Dedifferentiated amniotic fluid mesenchymal stem cell (primary cell): ENCODE measurements around the gene UBC.
"Not testable (repeated sequence)": the region's sequence is repeated elsewhere in the genome, so short reads cannot be mapped to it uniquely, and the experiment has no call there.

Experiments
- DNase-seq: peaks from one replicate; pipeline ENCODE4 v3.0.0-alpha.2; 2016; ENCODE audit errors: extremely low spot score

The UBC gene

DNA sequence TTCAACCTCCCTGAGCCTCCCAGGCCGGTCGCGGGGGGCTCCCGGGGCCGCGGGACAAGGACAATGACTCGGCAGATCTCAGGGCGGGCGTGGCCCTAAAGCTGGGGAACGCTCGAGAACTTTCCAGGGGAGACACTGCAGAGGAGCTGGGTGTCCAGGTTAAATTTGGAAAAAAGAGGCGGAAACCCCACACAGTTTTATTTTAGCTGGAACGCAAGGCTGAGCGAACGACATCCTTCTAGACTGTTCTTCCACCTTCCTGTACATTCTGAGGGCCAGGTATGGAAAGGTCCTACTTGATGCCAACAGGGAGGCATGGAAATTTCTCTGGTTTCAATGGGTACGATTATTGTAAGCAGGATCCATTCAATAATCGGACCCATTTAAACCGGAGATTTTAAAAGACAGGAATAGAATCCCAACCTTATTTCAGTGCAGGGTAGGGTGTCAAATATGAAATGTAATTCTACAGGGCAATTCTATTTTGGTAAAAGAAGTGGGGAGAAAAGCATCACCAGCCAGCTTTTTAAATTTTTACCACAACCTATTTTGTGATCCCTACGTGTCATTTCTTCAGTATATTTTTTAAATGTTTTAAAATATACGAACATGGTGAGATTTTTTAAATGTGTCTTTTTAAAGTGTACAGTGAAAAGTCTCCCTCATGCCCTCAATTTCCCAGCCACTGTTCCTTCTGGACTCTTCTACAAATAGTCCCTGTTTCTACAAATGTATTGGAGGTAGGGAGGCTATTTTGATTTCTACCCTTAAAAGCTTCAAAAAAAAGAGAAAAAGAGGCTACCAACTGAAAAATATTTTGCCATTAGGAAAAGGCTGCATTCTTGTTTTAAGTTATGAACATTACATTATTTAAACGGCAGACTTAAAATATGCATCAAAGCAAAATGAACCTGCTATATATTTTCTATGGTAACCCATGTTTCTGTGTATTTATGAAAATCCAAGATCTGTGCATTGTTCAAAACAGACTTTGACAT is 1.1 kb upstream of the UBC start:
- no peak for DNase-seq

DNA sequence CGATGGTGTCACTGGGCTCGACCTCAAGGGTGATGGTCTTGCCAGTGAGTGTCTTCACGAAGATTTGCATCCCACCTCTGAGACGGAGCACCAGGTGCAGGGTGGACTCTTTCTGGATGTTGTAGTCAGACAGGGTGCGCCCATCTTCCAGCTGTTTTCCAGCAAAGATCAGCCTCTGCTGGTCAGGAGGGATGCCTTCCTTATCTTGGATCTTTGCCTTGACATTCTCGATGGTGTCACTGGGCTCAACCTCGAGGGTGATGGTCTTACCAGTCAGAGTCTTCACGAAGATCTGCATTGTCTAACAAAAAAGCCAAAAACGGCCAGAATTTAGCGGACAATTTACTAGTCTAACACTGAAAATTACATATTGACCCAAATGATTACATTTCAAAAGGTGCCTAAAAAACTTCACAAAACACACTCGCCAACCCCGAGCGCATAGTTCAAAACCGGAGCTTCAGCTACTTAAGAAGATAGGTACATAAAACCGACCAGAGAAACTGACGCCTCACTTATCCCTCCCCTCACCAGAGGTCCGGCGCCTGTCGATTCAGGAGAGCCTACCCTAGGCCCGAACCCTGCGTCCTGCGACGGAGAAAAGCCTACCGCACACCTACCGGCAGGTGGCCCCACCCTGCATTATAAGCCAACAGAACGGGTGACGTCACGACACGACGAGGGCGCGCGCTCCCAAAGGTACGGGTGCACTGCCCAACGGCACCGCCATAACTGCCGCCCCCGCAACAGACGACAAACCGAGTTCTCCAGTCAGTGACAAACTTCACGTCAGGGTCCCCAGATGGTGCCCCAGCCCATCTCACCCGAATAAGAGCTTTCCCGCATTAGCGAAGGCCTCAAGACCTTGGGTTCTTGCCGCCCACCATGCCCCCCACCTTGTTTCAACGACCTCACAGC is 717 bp downstream of the UBC start:
- peak; percentile 59 for DNase-seq

DNA sequence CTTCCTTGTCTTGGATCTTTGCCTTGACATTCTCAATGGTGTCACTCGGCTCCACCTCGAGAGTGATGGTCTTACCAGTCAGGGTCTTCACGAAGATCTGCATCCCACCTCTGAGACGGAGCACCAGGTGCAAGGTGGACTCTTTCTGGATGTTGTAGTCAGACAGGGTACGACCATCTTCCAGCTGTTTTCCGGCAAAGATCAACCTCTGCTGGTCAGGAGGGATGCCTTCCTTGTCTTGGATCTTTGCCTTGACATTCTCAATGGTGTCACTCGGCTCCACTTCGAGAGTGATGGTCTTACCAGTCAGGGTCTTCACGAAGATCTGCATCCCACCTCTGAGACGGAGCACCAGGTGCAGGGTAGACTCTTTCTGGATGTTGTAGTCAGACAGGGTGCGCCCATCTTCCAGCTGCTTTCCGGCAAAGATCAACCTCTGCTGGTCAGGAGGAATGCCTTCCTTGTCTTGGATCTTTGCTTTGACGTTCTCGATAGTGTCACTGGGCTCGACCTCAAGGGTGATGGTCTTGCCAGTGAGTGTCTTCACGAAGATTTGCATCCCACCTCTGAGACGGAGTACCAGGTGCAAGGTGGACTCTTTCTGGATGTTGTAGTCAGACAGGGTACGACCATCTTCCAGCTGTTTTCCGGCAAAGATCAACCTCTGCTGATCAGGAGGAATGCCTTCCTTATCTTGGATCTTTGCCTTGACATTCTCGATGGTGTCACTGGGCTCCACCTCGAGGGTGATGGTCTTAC is 1.7 kb downstream of the UBC start:
- DNase-seq, result not testable (repeated sequence)

DNA sequence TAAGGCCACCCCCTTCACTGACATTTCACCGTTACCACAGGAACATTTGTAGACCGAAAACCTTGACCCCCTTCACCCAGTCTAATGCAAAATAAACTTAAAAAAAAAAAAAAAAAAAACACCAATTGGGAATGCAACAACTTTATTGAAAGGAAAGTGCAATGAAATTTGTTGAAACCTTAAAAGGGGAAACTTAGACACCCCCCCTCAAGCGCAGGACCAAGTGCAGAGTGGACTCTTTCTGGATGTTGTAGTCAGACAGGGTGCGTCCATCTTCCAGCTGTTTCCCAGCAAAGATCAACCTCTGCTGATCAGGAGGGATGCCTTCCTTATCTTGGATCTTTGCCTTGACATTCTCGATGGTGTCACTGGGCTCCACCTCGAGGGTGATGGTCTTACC is 2.9 kb downstream of the UBC start:
- not testable (repeated sequence) for DNase-seq

DNA sequence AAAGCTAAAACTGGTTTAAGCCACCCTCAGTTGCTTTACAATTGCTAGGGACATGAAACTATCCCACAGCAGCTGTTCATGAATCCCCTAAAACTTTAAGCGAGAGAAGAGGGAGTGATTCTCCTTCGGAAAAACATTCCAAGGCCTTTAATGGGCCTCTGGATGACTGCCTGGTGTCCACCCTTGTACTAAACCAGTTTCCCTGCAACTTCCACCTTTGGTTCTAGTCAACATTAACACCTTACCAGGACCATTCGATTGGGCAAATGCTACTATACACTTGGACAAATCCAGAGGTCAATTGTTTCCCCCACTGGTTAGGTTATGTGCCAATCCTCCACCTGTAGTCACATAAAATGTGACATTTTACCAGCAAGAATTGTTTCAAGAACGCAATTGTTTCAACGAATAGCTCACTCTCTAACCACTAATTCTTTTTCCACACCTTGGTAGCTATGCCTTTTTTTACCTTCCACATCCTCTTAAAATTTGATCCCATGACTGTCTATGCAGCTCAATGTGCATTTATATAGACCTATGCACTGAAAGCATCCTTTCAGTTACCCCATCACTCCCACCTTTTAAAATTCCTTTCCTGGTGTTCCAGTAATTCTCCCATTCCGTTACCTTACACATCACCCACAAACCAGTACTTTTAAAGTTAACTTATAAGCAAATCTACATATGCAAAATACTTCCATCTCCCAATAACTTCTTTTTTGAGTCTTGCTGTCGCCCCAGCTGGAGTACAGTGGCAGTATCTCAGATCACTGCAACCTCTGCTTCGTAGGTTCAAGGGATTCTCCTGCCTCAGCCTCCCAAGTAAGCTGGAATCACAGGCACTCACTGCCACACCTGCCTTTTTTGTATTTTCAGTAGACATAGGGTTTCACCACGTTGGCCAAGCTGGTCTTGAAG is 3.6 kb downstream of the UBC start:
- DNase-seq, result peak; percentile 35

DNA sequence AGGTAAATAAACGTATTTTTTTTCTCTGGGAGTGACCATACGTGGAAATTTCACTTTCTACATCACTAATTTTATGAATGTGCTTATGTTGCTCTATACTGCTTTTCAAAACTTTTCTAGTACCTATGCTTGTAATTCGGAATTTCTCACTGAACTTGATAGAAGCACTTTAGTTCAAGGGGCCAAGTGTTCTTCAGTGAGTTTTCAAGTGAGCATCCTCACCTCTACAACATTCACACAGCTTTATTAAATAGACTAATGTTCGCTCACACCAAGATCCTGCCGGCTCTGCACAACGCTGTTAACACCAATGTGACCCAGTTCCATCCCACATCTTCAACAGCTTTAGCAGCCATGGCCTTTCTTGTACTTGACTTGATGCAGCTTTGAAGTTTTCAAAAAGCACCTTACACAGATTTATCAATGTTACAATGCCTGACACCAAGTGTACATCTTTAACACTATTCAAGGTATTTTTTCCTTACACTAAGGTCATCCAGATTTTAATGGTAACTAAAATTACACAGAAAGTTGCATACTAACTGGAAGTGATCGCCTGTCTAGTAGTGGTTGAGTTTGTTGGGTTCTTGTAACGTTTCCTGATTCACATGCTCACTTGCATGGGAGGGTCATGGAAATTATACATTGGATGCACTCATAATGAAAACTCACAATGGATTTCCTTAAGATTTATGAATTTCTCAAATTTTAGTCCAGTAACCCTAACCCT is 4.5 kb downstream of the UBC start:
- no peak for DNase-seq

DNA sequence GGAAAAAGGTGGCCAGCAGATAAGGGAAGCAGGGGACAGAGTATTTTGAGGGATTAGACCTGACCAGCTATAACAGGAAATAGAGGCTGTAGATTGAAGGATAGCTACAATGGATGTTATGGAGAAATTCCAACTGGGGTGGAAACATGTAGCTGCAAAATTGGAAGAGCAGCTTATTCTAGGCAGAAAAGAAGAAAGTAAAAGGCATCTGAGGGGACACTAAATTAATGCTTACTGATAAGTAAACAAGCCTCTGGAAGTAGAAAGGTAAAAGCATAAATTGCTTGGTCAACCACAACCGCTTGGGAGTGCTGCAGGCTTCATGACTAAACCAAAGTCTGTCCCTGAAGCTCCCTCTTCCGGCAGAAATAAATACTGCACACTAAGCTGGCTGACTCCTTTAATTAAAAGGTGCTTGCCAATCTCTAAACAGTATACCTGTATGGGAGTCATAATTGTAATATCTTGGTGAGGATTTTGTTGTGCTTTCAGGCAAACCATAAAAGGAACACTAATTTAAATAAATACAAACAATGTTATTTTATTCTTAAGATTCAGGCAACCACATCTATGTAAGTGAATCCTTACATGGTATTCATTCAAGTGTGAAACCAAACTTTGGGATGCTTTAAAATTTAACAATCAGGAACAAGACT is 7.7 kb downstream of the UBC start:
- DNase-seq, result peak; percentile 97

DNA sequence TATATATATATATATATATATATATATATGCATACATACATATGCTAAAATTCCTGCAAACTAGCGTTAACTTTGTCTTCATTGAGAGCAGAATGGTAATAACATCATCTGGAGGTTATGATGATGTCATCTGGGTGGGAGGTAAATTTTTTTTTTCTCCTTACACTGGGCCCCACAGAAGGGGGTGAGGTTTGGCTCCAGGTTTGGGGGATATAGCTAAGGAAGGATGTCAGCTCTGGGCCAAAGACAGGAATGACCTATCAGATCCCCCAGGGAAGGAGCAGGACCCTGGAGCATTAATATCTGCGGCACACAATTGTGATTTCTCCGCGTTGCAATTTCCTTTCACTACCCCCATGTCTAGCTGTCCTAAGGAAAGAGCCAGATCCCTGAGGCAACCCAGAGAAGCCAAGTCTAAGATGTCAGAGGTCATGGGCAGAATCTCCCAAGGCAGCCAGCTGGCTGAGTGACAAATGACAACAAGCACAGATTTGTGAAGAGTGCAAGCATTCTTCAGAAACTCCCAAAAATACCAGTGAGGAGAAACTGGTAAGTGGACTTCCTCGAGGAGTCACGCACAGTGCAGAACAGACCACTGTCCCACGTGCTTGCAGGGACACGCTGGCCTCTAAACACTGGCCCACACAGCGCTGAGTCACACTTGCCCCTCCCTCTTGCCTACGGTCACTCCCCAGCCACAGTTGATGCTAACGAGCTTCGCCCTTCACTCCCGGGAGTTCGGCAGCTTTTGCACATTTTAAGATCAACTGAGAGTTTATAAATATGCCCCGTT is 9.9 kb downstream of the UBC start:
- peak; percentile 96 for DNase-seq

DNA sequence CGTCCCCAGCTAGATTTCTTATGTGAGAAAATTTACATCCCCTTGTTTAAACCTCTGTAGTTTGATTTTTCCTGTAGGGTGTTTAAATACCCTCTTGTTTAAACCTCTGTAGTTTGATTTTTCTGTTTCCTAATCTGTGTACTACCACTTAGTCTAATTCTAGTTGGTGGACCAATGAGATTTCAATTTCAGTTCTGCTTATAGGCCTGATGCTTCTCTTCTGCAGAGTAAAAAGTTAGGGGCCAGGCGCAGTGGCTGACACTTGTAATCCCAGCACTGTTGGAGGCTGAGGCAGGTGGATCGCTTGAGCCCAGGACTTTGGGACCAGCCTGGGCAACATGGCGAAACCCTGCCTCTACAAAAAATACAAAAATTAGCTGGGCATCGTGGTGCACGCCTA is 11.5 kb downstream of the UBC start:
- no peak for DNase-seq

DNA sequence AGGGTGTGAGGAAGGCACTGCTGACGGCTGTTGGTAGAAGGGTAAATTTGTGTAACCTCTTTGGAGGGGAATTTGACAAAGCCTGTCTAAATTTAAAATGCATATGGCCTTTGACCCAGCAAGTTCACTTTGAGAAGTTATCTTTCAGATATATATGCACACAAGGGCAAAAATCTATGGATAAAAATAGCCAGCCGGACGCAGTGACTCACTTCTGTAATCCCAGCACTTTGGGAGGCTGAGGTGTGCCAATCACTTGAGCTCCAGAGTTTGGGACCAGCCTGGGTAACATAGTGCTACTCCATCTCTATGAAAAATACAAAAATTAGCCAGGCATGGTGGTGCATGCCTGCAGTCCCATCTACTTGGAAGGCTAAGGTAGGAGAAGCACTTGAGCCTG is 13.4 kb downstream of the UBC start:
- no peak for DNase-seq

DNA sequence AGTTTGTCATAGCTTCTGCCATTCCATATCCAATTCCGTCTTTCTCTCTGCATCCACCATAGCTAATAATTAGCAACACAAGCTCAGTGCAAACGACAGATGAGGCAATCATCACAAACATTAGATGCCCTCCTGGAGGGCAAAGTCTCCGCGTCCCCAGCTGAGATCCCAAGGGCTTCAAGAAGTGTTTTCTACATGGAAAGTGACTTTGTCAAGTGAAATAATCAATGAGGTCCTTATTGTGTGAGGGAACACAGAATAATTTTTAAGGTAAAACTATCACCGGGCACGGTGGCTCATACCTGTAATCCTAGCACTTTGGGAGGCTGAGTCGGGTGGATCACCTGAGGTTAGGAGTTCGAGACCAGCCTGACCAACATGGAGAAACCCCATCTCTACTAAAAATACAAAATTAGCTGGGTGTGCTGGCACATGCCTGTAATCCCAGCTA is 14.1 kb downstream of the UBC start:
- not testable (repeated sequence) for DNase-seq

DNA sequence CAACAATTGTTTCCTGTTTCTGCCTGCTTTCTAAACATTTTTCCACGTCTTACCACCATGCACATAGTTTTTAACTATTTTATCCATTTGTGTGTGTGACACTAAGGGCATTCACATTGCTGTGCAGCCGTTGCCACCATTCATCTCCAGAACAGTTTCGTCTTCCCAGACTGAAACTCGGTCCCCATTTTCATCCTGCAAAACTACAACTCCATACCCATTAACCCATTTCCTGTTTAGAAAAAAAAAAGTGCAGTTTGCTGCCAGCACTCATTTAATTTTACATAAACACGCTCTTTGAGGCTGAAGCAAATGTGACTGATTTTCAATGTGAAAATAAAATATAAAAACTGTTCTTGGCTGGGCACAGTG is 15.5 kb downstream of the UBC start:
- no peak for DNase-seq

DNA sequence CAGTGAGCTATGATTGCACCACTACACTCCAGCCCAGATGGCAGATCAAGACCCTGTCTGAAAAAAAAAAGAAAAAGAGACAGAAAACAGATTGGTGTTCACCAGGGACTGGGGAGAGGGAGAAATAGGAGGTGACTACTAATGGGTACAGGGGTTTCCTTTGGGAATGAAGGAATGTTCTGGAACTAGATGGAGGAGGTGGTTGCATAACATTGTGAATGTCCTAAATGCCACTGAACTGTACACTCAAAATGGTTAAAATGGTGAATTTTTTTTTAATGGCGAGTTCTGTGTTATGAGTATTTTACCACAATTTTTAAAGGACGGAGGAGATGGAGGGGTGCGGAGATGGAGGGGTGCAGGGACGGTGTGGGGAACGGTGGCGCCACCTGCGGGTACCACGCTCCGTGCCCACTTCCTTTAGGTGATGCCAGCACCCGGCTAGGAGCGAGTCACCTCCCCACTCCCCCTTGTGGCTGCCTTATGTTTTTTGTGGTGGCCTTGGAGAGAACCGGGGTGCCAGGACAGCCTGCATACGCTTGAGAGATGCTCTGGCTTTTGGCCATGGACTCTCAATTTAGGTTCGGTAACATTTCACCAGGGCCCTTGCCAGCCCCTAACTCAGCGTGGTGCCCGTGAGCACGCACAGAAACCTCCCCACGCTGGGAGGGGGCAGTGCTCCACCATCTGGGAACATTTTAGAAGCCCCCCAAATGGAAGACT is 16.1 kb downstream of the UBC start:
- DNase-seq, result no peak

DNA sequence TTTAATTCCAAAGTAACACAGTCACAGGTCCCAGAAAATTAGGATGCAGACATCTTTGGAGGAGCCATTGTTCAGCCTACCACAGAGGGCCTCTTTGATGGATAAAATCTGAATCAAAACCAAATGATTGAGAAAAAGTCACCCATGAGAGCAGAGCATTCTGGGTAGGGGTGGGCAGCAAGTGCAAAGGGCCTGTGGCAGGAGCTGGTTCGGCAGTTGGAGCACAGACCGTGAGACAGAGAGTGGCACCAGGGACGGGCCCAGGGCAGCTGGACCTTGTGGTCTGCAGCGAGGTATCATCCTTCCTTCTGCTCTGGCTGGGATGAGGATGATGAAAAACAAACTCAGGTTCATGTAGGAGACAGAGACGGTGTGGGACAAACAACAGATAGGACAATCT is 18.0 kb downstream of the UBC start:
- DNase-seq, result no peak

DNA sequence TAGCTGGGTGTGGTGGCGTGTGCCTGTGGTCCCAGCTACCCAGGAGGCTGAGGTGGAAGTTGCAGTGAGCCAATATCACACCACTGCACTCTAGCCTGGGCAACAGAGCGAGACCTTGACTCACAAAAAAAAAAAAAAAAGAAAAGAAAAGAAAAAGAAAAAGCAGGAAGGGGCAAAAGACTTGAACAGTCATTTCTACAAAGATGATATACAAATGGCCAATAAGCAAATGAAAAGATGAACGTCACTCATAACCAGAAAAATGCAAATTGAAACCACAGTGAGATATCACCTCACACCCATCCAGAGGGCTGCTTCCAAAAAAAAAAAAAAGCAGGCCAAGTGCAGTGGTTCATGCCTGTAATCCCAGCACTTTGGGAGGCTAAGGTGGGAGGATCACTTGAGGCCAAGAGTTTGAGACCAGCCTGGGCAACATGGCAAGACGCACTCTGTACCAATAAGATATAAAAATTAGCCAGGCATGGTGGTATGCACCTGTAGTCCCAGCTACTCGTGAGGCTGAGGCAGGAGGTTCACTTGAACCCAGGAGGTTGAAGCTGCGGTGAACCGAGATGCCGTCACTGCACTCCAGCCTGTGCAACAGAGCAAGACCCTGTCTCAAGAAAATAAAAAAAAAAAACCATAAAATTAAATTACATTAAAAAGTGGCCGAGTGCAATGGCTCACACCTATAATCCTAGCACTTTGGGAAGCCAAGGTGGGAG is 20.5 kb downstream of the UBC start:
- no peak for DNase-seq

DNA sequence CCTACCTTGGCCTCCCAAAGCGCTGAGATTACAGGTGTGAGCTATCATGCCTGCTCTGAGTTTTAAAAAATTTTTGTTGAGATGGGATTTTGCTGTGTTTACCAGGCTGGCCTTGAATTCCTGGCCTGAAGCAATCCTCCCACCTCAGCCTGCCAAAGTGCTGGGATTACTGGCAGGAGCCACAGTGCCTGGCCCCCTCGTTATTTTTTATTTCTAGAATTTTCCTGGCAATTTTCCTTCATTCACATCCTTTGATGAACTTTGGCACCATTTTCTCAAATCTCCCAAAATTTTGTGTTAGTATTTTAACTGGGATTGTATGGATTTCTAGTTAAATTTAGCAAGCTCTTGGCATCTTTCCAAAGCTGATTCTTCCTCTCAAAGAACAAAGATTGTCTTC is 26.2 kb downstream of the UBC start:
- no peak for DNase-seq

DNA sequence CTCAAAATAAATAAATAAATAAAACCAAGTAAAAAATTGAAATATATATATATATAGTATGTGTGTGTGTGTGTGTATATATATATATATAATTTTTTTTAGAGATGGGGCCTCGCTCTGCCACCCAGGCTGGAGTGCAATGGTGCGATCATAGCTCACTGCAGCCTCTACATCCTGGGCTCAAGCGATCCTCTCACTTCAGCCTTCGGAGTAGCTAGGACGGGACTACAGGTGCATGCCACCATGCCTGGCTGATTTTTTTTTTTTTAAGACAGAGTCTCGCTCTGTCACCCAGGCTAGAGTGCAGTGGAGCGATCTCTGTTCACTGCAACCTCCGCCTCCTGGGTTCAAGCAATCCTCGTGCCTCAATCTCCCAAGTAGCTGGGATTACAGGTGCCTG is 26.7 kb downstream of the UBC start:
- not testable (repeated sequence) for DNase-seq
